ENCODE results near the gene SCN10A.

The SCN10A gene

DNA sequence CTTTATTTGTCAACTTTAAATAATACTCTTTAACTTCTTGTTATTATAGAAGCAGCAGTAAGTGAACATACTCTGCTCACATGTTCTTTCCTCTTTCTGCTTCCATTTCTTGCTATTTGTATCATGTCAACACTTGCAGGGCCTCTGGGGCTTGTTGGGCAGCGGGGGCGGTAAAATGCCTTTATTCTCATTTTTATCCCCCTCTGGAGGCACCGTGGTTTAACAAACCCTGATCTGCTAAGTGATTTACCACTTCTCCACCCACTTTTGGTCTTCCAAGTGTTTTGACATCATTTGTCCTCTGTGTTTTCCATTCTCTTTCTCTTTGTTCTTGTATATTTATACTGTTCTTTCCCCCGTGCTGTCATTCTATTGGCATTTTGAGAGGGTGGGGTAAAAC lies 33.9 kb downstream of the SCN10A start:
- in situ Hi-C loops (cut with MboI; ENCODE audit: low sequenced_read_pairs), result no loop called here

DNA sequence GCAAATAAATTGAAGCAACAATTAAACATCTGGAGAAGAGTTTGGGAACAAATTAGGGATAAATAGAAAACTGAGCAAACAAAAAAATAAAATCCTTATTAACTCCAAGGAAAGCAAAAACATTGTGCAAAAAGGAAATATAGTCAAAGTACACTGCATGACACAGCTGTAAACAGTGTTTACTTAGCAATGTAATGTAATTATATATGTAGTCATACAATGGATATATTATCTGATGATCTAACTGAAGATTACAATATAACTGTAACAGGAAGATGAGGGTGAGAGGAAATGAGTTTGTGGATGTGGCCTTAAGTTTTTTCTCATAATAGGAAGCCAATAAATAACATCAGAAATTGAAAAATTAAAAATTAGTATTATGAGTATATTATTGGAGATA lies 42.5 kb downstream of the SCN10A start:
- in situ Hi-C loops (cut with MboI; ENCODE audit: low sequenced_read_pairs), result no loop called here

DNA sequence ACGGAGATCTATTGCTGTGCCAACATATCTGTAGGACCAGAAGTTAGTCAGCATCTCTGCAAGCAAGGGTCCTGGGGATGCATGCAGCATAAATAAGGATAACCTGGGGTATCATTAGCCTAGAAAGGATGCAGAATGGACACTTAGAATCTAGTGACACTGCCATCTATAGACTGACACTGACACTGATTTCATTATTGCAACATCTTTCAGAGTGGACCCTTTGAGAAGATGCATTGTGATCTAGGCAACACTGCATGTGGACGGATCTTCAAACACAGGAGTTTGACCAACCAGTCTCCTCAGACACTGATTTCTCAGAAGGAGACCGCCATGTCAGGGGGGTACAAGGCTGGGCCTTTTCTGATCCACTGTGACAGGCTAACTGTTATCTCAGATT lies 52.4 kb downstream of the SCN10A start:
- in situ Hi-C loops (cut with MboI; ENCODE audit: low sequenced_read_pairs), result no loop called here

DNA sequence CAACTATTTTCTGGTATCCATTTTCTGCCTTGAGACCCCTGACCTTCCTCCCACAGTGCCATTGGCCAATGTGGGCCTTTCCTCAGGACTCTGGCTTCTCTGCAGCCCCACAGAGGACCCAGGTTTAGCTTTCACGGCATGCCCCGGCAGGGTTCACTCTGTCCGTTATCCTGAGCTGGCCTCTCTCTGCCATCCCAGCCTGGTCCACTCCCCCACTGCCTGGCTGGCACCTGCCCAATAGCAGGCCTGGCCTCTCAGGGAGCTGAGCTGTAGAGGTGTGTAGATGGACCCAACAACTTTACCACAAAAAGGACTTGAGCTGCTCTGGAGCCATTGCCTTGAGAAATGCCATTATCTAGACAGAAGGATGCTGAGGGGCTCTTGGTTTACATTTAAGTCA lies 57.5 kb downstream of the SCN10A start:
- in situ Hi-C loops (cut with MboI; ENCODE audit: low sequenced_read_pairs), result no loop called here

DNA sequence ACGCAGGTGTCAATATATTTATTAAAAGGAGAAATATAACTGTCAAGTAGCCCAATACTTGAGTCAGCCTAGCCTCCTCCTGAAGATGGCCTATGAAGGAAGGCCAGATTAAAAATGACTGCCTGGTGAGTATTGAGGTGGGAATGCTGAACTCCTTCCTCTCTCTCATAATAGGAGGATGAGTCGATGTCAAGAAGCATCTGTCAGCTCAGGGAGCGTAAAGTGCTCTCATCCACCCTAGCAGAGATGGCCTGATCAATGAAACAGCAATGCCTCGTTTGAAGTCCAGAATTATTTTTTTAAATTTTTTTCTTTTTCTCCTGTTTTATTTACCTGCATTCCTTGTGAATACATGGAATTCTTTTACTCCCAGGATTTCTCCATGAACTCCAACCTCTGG lies 58.3 kb downstream of the SCN10A start:
- in situ Hi-C loops (cut with MboI; ENCODE audit: low sequenced_read_pairs), result no loop called here

DNA sequence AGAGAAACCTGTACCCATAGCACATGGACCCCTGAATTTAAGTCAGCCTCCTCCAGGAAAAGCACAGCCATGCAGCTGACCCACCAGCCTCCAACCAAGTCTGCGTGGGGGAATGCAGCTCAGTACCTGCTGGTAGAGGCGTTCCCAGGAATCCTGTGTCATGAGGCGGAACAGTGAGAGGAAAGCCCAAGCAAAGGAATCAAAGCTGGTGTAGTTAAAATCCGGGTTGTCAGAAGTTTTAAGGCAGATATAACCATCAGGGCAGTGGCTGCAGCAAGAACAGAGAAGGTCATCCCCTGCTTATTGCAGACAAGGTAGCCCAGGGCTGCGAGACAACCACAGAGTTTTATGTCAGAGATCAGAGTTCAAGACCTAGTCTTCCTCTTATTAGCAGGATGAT lies 59.1 kb downstream of the SCN10A start:
- in situ Hi-C loops (cut with MboI; ENCODE audit: low sequenced_read_pairs), result no loop called here

DNA sequence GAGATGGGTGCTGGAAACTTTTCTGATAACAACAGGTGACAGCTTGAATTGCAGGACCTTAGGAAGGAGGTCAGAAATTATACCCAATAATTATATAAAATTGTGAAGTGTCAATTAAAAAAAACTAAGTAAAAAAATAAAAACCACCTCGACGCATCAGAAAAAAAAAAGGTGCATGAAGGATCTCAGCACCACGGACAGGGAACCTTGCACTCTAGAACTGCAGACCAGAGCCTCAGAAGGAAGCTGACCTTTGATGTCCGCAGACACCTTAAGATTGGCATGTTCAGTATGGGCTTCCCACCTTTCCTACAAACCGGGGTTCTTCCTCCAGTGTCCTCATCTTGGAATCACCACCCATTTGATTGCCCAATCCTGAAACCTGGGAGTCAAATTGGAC lies 60.9 kb downstream of the SCN10A start:
- in situ Hi-C loops (cut with MboI; ENCODE audit: low sequenced_read_pairs), result no loop called here

DNA sequence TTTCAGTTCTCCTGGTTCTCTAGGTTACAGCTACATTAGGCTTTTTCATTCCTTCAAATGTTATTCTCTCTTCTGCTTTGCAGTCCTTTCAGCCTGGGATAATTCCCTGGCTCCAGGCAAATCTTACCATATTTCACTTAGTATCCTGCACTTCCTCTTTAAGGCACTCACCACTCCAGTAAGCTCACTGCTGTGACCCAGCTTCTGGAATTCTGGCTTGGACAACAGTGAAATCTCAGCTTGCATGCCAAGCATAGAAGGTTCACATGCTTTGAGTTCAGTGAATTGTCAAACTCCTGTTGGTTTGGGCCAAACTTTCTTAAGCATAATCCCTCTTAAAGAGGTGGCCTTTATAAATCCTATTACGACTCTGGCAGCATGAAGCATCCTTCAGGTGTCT lies 69.4 kb downstream of the SCN10A start:
- in situ Hi-C loops (cut with MboI; ENCODE audit: low sequenced_read_pairs), result no loop called here

DNA sequence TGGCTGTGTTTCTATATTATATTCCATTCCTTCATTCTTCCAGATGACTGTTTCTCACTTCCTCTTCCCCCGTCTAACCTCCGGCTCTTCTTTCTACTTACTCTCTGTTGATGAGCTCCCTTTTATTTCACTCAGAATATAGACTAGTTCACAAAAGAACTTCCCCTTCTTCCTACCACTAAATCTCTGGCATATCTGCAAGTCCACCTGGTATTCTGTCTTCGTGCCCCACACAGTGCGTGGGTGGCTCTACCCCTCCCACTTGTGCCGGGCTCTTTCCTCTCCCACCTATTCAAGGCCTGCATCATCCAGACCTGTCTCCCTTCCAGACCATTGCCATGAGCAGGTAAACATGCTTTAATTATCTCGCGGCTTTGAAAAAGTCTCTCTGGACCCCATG lies 73.0 kb downstream of the SCN10A start:
- in situ Hi-C loops (cut with MboI; ENCODE audit: low sequenced_read_pairs), result no loop called here

DNA sequence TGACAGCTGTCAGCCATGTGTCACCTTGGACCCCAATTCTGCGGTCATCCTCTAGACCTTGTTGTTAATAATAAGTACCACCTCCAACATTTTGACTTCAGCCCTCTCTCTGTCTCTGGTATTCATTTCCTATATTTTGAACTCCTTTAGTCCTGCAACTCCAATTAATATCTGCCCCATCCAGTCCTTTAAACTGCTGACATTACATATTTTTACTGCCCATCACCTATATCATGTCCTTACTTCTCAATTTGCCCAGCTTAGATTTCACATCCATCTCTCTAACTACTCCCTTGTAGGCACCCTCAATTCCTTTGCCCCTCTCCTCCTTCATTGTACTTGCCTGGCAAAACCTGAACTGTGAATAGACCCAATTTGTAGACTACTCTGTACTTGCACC lies 73.5 kb downstream of the SCN10A start:
- in situ Hi-C loops (cut with MboI; ENCODE audit: low sequenced_read_pairs), result no loop called here

DNA sequence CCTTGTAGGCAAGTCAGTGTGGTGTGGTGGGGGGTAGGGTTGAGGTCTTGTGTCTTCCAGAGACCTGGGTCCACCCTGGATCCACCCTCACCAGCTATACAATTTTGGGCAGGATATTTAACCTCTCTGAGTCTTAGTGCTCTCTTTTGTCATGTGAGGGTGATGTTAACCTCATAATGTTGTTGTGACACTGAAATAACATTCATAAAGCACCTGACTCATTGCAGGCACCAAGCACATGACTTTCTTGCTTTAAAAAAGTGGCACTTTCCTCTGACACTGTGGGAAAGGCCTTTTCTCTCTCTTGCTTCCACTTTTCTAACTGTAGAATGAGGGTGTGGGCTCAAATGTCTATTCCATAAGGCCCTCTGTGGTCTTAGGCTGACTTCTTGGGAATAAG lies 75.5 kb downstream of the SCN10A start:
- in situ Hi-C loops (cut with MboI; ENCODE audit: low sequenced_read_pairs), result no loop called here

DNA sequence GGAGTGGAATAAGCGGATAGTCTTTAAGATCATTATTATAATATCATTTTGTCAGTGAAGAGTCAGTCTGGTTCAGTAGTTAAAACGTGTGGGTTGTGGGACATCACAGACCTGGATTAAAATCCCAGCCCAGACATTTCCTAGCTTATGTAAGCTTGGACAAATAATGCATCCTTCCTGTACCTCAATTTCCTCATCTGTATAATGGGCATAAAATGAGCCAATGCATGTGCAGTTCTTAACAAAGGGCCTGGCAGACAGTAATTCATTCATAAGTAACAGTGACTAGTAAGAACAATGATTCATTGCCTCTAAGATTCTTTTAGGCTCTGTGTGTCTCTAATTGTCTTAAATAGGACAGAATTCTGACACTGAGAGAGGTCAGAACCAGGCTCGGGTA lies 76.1 kb downstream of the SCN10A start:
- in situ Hi-C loops (cut with MboI; ENCODE audit: low sequenced_read_pairs), result no loop called here

DNA sequence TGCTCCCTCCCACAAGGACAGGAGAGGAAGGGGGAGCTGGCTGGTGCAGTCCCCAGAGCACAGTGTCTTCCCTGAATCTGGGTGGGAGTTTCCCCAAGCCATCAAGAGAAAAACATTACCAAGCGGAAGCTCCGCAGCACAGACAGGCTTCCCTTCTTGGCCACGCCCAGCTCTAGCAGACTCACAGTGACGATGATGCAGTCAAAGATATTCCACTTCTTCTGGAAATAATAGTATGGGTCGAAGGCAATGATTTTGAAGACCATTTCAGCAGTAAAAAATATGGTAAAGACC lies 76.7 kb downstream of the SCN10A start:
- in situ Hi-C loops (cut with MboI; ENCODE audit: low sequenced_read_pairs), result no loop called here

DNA sequence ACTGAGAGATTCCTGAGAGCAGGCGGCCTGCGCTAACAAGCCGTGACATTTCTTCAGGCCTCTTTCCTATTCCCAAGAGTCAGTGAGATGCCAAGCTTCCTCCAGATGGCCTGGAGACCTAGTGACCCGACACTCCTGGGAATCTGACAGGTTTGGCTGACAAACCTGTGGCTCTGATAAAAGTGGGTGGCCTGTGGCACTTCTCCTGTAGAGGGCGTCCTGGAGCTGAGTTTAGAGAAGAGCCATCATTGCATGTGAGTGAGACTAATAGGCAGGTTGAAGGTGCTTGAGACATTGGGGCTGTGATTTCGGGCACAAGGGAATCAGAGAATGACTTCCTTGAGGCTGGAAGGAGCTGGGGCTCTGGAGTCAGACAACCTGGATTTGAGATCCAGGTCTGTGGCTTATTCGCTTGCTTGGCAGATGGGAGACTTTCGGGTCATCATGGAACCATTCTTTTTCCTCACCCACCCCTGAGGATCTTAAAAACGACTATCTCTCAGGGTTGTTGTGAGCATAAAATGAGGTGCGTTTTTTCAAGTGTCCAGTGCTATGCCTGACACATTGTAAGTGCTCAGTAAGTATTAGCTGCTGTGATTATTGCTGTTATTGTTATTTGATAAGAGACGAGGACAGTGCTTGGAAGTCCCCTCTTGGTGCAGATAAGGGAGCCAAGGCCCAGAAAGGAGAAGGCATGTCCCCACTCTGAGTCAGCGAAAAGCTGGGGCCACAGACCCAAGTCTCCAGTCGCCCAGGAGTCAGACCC lies 77.2 kb downstream of the SCN10A start:
- in situ Hi-C loops (cut with MboI; ENCODE audit: low sequenced_read_pairs), result no loop called here

DNA sequence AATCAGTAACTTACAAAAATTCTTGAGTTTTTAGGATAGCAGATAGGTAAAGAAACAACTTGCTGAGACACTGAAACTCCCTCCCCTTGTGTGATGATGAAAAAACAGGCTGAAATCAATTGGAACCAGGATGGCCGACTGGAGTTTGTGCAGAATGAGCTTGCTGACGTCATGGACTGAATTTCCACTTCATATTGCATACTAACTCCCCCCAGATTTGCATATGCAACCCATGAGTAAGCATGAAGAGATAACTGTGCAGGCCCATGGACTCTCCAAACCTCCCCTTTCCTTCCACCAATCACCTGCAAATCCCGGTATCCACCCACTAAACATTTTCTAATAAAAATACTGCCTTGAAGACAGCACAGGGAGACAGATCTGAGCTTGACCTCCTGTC lies 84.5 kb downstream of the SCN10A start:
- in situ Hi-C loops (cut with MboI; ENCODE audit: low sequenced_read_pairs), result no loop called here

DNA sequence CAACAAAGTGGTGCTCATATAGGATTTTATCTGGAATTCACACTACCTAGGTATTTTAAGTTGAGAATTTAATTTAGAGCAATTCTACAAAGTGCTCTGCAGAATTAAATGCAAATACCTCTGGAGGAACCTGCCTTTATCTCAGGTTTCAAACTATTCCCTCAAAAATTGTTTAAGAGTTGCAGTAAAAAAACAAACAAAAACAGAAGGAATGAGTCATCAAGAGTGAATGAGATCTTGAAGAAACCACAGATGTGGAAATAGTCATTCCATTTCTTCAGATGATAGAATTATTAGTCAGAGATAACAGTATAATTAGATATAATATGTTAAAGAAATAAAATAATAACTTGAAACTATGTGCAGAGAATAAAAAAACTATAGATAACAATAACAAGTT lies 85.7 kb downstream of the SCN10A start:
- in situ Hi-C loops (cut with MboI; ENCODE audit: low sequenced_read_pairs), result no loop called here

DNA sequence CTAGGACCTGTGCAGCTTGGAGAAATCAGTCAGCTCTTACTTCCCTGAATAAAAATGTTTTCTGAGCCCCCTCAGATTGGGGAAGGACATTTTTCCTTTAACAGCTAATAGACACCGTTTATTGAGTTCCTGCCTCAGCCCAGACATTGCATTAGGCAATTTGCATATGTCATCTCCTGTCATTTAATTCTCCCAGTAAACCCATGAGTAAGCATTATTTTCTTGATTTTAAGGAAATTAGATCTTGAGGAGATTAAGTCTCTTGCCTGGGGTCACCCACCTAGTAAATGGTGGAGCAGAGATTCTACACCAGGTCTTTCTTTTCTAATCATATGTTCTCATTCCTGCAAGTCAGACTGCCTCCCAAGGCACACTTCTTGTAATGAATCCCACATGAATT lies 88.0 kb downstream of the SCN10A start:
- in situ Hi-C loops (cut with MboI; ENCODE audit: low sequenced_read_pairs), result no loop called here

DNA sequence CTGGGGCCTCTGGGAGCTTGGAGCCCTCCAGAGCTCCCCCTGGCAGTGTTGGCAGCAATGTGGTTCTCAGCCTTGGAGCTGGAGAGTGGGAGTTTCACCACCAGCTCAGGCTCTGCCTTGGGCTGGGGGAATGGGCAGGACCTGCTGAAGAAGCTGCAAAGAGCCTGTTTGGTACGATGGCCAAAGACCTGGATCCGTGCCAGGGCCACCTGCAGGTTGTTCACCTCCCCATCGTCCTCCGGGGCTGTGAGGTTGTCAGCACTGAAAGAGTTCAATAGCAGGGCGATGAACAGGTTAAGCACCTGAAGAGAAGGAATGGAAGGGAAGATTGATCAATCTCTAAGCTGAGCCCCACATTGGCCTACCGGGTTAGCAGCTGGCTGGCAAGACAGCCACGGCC lies 89.3 kb downstream of the SCN10A start:
- in situ Hi-C loops (cut with MboI; ENCODE audit: low sequenced_read_pairs), result no loop called here

DNA sequence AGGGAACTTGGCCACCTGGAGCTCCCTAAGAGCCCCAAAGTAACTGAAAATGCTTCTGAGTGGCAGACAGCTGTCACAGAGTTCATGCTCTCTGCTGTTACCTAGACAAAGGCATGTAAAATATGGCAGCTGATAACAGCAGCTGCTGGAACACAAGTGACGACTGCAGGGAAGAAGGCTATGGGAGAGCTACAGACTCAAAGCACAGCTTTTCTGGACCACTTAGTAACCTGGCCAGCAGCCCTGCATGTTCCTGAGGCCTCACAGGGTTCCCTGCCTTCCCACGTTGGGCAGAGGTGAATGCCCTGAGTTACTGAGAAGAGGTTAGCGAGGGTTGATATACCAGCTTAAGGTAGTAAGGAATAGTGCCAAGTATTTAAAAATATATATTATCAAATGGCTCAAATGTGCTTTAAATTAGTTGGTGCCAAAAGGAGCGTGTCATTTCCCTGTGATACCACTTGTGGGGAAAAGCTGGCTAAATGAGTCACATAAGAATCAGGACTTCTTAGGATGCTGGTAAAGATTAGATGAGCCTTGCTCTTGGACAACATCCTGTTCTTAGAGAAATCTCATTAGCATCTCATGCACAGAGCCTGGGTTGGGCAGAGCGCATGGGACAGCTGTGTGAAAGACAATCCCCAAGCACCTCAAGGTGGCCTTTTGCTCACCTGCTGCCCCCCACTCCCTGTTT lies 90.1 kb downstream of the SCN10A start:
- in situ Hi-C loops (cut with MboI; ENCODE audit: low sequenced_read_pairs), result no loop called here

DNA sequence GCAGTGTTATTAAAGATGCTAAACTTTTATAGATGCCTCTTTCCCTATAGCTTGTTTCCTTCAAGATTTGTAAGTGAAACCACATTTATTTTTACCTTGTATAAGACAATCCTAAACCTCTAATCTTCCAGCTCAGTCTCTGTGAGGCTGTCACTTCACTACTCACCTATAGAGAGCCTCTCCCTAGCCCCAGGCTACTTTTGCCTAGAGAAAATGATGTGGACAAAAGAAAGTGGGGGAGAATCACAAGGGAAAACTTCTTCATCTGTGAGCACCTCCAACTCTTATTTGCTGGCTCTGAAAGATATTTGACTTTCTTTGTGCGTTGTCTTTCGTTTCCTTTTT lies 91.7 kb downstream of the SCN10A start:
- in situ Hi-C loops (cut with MboI; ENCODE audit: low sequenced_read_pairs), result no loop called here

DNA sequence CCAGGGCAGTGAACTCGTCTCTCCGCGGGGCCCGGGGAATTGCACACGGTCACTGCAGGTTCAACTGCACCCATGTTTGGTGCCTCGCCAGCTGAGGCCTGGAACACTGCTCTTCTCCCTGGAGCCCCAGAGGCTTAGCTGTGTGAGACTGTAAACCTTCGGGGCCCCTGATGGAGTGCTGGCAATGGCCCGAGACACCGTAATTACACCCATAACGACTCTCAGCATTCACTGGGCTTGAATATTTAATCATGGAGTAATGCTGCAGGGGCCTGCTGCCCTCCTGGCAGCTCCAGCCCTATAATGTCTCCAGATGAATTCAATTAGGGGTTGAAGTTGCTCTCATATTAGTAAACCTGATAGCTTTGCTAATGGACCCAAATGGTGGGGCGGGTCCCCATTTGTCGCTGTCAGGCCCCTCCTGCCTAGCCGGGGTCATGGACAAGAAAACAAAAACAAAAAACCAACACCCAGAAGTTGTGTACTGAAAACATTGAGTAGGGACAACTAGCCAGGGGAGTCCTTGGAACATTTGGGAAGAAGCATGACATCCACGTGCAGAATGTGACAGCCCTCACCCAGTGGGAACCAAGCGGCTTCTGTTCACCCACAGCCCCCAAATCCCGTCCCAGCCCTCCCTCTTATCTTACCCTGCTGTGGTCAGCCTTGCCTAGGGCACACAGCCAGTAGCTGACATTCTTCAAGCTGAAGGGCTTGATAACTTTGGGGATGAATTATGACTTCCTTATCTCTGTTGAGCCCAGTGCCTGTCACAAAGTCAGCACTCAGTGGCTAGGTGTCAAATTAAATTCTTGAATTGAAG lies 92.2 kb downstream of the SCN10A start:
- in situ Hi-C loops (cut with MboI; ENCODE audit: low sequenced_read_pairs), result no loop called here
